Fibroblast of villous mesenchyme (primary cell): ENCODE results near the gene NMNAT2. TPM values are rescaled to one million over a fixed set of nuclear protein-coding genes. Genes with fewer than 3 reads are reported as not detected.

Experiments used
- DNase-seq: peaks from one replicate; pipeline ENCODE4 v3.0.0-alpha.2; 2010; ENCODE audit warnings: low read depth
- H3K4me3 ChIP-seq: 2 replicates; pipeline ENCODE4 v1.5.1; 2011; ENCODE audit warnings: low read depth, mild to moderate bottlenecking, low read length
- CTCF ChIP-seq: IDR thresholded peaks from 2 replicates; pipeline ENCODE4 v1.5.1; 2012; ENCODE audit warnings: low read depth, mild to moderate bottlenecking, low read length; ENCODE audit not compliant: insufficient read depth
- total RNA-seq: library from RNA; depleted of rRNA; stranded (reverse); fragments of >200 nt; gene quantifications from 2 replicates; pipeline ENCODE4 v1.2.3, GENCODE V29; 2012

Gene NMNAT2
- total RNA-seq = 1.3 and 3.9 TPM in 2 replicates

DNA sequence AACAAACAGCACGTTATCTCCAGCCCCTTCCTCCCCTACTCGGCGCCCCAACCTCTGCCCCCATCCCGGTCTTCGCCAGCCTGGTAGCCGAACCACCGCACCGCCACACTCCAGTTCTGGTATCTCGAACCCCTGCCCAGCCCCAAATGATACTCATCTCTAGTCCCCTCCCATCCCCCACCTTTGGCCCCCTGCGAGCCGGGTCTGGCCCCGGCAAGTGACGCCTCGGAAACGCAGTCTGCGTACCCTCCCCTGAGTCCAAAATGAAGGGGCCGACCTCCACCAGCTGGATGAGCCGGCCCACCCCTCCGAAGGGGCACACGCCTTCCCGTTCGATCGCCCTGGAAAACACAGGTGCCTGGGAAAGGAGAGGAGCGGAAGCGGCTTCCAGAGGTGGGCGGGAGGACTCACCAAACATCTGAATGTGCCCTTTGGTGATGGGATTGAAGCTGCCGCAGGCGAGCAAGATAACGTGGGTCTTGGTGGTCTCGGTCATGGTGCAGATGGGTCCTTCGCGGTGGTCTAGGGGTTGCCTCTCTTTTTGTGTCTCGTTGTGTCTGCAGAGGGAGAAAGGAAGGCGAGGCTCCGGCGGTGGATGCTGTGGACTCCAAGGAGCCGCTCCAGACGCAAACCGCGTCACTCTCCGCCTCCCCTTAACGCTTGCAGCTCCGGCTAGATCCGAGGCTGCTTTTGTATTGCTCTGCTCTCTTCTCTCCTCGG lies at the start of gene NMNAT2:
TSS of gene NMNAT2 (minus strand) at position 609 of the 720 bp plus-strand sequence. CDS start at position 496, 113 bp downstream.
- no peak within 1 kb of the TSS for H3K4me3 ChIP-seq
- TF ChIP-seq CTCF = no peak
- DNase-seq = peak; percentile 9

DNA sequence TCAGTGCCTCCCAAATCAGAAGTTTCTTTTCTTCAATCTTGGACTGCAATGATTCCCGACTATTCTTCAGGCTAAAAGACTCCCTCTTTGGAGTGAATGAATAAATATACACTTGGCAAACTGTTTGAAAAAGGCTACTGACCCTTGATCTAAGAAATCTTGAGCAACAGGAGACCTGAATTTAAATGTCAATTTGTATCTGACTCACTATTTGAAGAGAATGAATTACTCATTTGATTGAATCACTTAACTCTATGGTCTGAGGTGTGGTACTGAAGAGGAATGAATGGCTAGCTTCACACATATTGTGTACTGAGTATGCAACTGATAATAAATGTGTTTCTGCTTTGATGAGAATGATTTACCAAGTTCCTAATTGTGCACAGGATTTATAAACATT lies 49.5 kb upstream of the NMNAT2 start:
- no peak overlapping the region for H3K4me3 ChIP-seq
- no peak for TF ChIP-seq CTCF
- DNase-seq = no peak

DNA sequence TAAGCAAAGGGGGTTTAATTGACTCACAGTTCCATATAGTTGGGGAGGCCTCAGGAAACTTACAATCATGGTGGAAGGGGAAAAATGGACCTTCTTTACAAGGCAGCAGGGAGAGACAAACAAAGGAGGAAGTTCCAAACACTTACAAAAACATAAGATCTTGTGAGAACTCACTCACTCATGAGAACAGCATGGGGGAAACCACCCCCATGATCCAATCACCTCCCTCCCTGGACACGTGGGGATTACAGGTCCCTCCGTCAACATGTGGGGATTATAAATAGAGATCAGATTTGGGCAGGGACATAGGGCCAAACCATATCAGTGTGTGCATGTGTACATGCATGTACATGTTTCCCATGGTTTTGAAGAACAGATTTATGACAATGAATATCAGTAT lies 48.6 kb upstream of the NMNAT2 start:
- no peak for TF ChIP-seq CTCF
- no peak overlapping the region for H3K4me3 ChIP-seq
- no peak for DNase-seq

DNA sequence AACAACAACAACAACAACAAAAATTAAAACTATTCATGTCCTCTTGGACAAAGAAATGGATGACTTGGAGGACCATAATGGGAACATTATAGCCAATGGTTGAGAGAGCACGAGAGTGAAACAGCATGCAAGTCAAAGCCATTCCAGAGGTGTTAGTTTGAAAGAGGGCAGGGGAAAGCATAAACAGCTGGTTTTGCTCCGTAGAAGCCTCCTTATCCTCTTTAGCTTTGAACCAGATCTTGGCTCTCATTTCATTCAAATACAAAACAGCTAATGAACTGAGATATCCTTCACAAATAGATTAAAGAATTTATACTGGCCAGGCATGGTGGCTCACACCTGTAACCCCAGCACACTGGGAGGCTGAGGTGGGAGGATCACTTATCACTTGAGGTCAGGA lies 45.4 kb upstream of the NMNAT2 start:
- no peak for DNase-seq
- H3K4me3 ChIP-seq = no peak overlapping the region
- no peak for TF ChIP-seq CTCF

DNA sequence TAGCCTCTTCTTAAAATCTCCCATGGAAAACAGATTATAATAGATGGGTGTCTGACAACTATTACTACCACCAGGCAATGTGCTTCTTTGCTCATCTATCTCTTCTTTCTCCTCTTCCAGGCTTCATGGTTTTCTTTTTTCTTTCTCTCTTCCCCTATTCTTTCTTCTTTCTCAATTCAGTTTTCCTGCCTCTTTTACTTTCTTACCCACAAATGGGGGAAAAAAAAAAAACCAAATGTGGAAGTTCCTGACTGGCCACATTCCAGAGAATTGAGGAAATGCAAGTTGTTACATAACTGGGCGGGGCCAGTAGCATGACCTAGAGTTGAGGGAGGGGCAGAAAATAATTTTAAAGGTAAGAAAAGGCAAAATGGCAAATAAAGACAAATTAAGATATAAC lies 43.2 kb upstream of the NMNAT2 start:
- peak; percentile 8 for DNase-seq
- TF ChIP-seq CTCF = no peak

GRCh38 chr1:183460596-183460995 lies 42.4 kb upstream of the NMNAT2 start:
- TF ChIP-seq CTCF = no peak
- no peak for DNase-seq
- H3K4me3 ChIP-seq = no peak overlapping the region

More for the DNA sequence above, 43.2 kb upstream of the NMNAT2 start:
- H3K4me3 ChIP-seq = no peak overlapping the region

GRCh38 chr1:183457449-183457848 lies 39.3 kb upstream of the NMNAT2 start:
- TF ChIP-seq CTCF = no peak
- no peak overlapping the region for H3K4me3 ChIP-seq
- no peak for DNase-seq
